GM12801 (cell line): Measurements from ENCODE around the gene NRG3.

Experiments used
- CTCF ChIP-seq: IDR thresholded peaks from one replicate; pipeline ENCODE4 v1.5.1; 2011; ENCODE audit warnings: control low read depth; ENCODE audit not compliant: insufficient read length; ENCODE audit errors: extremely low read depth

The NRG3 gene

GRCh38 chr10:81969136-81969535 lies 94.1 kb downstream of the NRG3 start:
- no peak for TF ChIP-seq CTCF

DNA sequence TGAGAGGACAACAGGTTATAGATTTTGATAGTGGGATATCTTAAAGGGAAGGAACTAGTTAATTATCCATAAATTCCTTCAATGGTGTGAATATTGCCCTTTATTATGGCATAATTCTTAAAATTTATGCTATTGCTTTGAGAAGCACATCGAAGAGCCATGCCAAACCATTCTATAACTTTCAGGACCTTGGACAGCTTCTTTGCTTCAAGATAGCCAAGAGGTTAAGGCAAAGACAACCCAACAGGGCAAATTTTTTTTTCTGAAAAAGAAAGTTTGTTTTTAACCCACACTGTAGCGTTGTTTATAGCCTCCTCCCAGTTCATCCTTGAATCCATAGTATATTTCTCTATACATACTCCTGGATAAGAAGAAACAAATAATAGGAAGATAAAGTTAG lies 103.2 kb downstream of the NRG3 start:
- no peak for TF ChIP-seq CTCF

- TF ChIP-seq CTCF: no peak
Observed at GRCh38 chr10:81981724-81982123, 106.7 kb downstream of the NRG3 start.

GRCh38 chr10:81984428-81984827 lies 109.4 kb downstream of the NRG3 start:
- TF ChIP-seq CTCF: no peak

DNA sequence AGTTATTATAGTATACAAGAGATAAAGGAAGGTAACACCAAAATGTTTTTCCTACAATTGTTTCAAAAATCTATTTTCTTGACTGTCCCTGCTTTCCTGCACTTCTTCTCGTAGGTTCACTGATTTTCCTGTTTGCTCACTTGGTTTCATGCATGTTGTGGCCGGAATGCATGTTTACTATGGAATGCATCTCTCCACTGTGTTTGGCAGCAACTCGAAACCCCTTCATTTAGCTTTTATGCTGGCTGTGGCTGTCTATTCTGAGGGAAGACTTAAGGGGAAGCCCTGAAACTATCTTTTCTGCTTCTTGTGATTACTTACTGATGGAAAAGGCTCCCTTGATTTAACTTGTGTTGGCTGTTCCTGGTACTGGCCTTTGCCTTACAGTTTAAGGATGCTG lies 120.3 kb downstream of the NRG3 start:
- no peak for TF ChIP-seq CTCF

DNA sequence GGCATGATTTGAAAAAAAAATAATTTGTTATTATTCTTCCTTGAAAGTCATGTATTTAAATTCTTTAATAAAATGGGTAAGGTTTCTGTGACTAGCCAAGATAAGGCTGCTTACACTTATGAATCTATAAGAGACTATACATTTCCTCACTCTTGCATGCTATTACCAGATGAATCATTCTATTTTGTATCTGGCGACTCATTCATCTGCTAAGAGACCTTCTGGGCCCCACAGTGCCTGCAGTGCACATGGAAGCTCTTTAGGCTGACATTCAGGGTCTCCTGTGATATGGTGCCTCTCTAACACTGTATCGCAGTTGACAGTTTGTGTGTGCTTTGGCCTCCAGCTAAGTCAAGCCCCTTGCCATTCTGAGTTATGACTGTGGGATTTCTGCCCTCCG lies 121.9 kb downstream of the NRG3 start:
- no peak for TF ChIP-seq CTCF

DNA sequence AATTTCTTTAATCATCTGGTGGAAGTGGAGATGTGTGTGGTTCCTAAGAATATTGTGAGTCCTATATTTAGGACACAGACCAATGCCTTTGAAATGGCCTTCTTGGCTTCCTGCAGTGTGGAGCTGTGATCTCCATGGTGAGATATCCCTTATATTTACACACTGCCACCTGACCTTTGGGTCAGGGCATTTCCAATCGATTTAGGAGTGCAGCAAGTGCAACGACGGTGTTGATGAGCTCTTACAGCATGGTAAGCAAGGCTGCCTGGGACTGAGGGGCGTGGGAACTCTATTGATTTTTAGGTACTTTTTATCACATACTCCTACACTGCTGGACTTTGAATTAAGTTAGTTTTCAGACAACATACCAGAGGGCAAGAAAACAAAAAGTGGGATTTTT lies 146.0 kb downstream of the NRG3 start:
- TF ChIP-seq CTCF: no peak

DNA sequence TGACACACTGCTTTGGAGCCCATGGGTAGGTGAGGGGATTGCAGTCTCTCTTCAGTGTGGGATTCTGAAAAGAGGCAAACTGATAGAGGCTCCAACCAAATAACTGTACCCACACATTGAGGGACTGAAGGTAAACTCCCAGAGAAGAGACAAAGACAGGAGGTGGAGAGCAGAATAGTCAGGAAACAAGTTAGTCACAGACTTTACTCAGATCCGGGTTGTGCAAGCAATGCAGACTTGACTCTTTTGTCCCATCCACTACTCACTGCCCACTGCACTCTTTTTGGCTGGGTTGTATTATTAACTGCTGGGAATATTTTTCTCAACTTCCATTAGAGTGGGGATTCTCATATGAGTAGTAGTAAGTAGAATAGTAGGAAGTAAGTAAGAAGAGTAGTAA lies 152.7 kb downstream of the NRG3 start:
- no peak for TF ChIP-seq CTCF
